GM12878 (cell line): ENCODE data around the gene VWA3B. TPM values are rescaled to one million over a fixed set of nuclear protein-coding genes. Genes with fewer than 3 reads are reported as not detected.

Source experiments
- ATAC-seq: fragments of 200-7000 bp; cut with Tn5 transposase; 3 replicates; pipeline ENCODE4 v1.9.1; 2020; ENCODE audit warnings: mild to moderate bottlenecking, moderate library complexity
- BruUV-seq: library from RNA; stranded (reverse); fragments of 400-500 nt; replicated peaks from 2 replicates; lab custom pipeline; 2021; lab: Mats Ljungman, UMichigan
- CTCF ChIA-PET: fragments of 300-600 bp; sonication (Branson Sonifier 250); formaldehyde crosslinking; extraction: SDS; loops from one replicate; lab custom pipeline; 2021; ENCODE audit warnings: inconsistent platforms; lab: Yijun Ruan, JAX
- POLR2A ChIA-PET: fragments of 350-600 bp; formaldehyde crosslinking; extraction: SDS; loops from one replicate; lab custom pipeline; 2021; ENCODE audit warnings: inconsistent platforms; lab: Charles Lee
- RAD21 ChIA-PET: fragments of 300-600 bp; sonication (Branson Sonifier 250); formaldehyde crosslinking; loops from one replicate; lab custom pipeline; 2023; ENCODE audit warnings: antibody characterized with exemption; ENCODE audit not compliant: unreplicated experiment; lab: Charles Lee
- SMC1A ChIA-PET: fragments of 300-600 bp; sonication (Branson Sonifier 250); formaldehyde crosslinking; loops from one replicate; lab custom pipeline; 2023; ENCODE audit not compliant: unreplicated experiment, uncharacterized antibody; lab: Charles Lee
- DNase-seq: peaks from one replicate; pipeline ENCODE4 v3.0.0-alpha.2; 2011; ENCODE audit warnings: low read depth, low spot score
- FAIRE-seq: peaks from 3 replicates; lab custom pipeline; 2011; peaks lifted over from hg19 to GRCh38; lab: Jason Lieb, UNC
- H2AFZ ChIP-seq: 2 replicates; pipeline ENCODE4 v1.6.0; 2011; ENCODE audit warnings: low read depth, low read length, control low read depth; ENCODE audit not compliant: control insufficient read depth
- H3K27ac ChIP-seq: 2 replicates; pipeline ENCODE4 v1.5.1; 2011; ENCODE audit warnings: control low read depth; ENCODE audit not compliant: control insufficient read depth, insufficient read depth
- H3K27me3 ChIP-seq, 2 experiments: replicated peaks in 1 of 2; 2 replicates each; pipeline versions ENCODE4 v1.6.0 to v1.6.1; 2011; ENCODE audit warnings: low read length in 1 of 2; ENCODE audit not compliant: control insufficient read depth in 2 of 2, insufficient read depth in 2 of 2
- H3K36me3 ChIP-seq, 2 experiments: 2 replicates each; pipeline ENCODE4 v1.5.1; 2011; ENCODE audit warnings: low read length in 1 of 2; ENCODE audit not compliant: control insufficient read depth in 2 of 2, insufficient read depth in 2 of 2
- H3K4me1 ChIP-seq: 2 replicates; pipeline ENCODE4 v1.6.1; 2011; ENCODE audit warnings: mild to moderate bottlenecking, low read length, moderate library complexity, mixed read lengths; ENCODE audit not compliant: control insufficient read depth, insufficient read depth
- H3K4me2 ChIP-seq: 2 replicates; pipeline ENCODE4 v1.6.0; 2011; ENCODE audit warnings: control low read depth; ENCODE audit not compliant: control insufficient read depth, insufficient read depth
- H3K4me3 ChIP-seq: fragments of 200-600 bp; sonication (generic); 2 replicates; pipeline ENCODE4 v1.5.1; 2016
- H3K79me2 ChIP-seq: 2 replicates; pipeline ENCODE4 v1.6.0; 2011; ENCODE audit warnings: low read length; ENCODE audit not compliant: control insufficient read depth, insufficient read depth
- H3K9ac ChIP-seq: 2 replicates; pipeline ENCODE4 v1.8.0; 2011; ENCODE audit warnings: low read length, control low read depth, mixed read lengths; ENCODE audit not compliant: control insufficient read depth, insufficient read depth
- H3K9me3 ChIP-seq: replicated peaks from 3 replicates; pipeline ENCODE4 v1.5.1; 2011; ENCODE audit warnings: mild to moderate bottlenecking, low read length; ENCODE audit not compliant: control insufficient read depth, insufficient read depth
- H4K20me1 ChIP-seq: 2 replicates; pipeline ENCODE4 v1.6.0; 2011; ENCODE audit not compliant: control insufficient read depth, insufficient read depth
- BRCA1 ChIP-seq: IDR thresholded peaks from 2 replicates; pipeline ENCODE4 v1.6.1; 2011; ENCODE audit warnings: low read depth, low read length, improper control_type of control experiment
- CREB1 ChIP-seq: IDR thresholded peaks from 2 replicates; pipeline ENCODE4 v1.6.1; 2012; ENCODE audit warnings: low read depth, mild to moderate bottlenecking, inconsistent platforms
- E2F4 ChIP-seq: IDR thresholded peaks from 2 replicates; pipeline ENCODE4 v1.6.1; 2012; ENCODE audit warnings: low read depth, low read length, improper control_type of control experiment
- EED ChIP-seq: sonication (generic); IDR thresholded peaks from 2 replicates; pipeline ENCODE4 v1.6.1; 2016; ENCODE audit warnings: antibody characterized with exemption, low read depth
- EZH2 ChIP-seq: IDR thresholded peaks from 2 replicates; pipeline ENCODE4 v1.6.1; 2012; ENCODE audit warnings: low read depth, mild to moderate bottlenecking, control low read depth, inconsistent platforms, low read length, borderline replicate concordance; ENCODE audit not compliant: control insufficient read depth
- IKZF2 ChIP-seq, 2 experiments: fragments of 450-650 bp; IDR thresholded peaks; 2 replicates each; pipeline ENCODE4 v1.6.1; 2017; ENCODE audit warnings: mild to moderate bottlenecking in 2 of 2, moderate library complexity in 2 of 2
- MEF2A ChIP-seq: IDR thresholded peaks from 2 replicates; pipeline ENCODE4 v1.6.1; 2011; ENCODE audit warnings: low read depth, mild to moderate bottlenecking, low read length, moderate library complexity; ENCODE audit not compliant: insufficient read depth
- NRF1 ChIP-seq: conservative IDR thresholded peaks from 2 replicates; pipeline ENCODE4 v1.6.1; 2011; ENCODE audit warnings: mild to moderate bottlenecking, low read depth, low read length, improper control_type of control experiment
- SMARCA5 ChIP-seq: fragments of 450-650 bp; IDR thresholded peaks from 2 replicates; pipeline ENCODE4 v1.6.1; 2017; ENCODE audit warnings: mild to moderate bottlenecking
- STAT3 ChIP-seq: IDR thresholded peaks from 2 replicates; pipeline ENCODE4 v1.6.1; 2011; ENCODE audit warnings: low read depth, low read length, improper control_type of control experiment
- ZBTB11 ChIP-seq: fragments of 450-650 bp; formaldehyde crosslinking; IDR thresholded peaks from 2 replicates; pipeline ENCODE4 v1.5.0; 2022; ENCODE audit warnings: mild to moderate bottlenecking, missing genetic modification characterization
- ZBTB33 ChIP-seq: fragments of 450-650 bp; IDR thresholded peaks from 2 replicates; pipeline ENCODE4 v1.6.1; 2017; ENCODE audit warnings: mild to moderate bottlenecking
- ZNF207 ChIP-seq: fragments of 450-650 bp; IDR thresholded peaks from 2 replicates; pipeline ENCODE4 v1.6.1; 2014; ENCODE audit warnings: antibody characterized with exemption, mild to moderate bottlenecking, borderline replicate concordance
- ZSCAN29 ChIP-seq: fragments of 450-650 bp; IDR thresholded peaks from 2 replicates; pipeline ENCODE4 v1.6.1; 2017; ENCODE audit warnings: mild to moderate bottlenecking, moderate library complexity
- WGBS: methylation state at CpG from one replicate; pipeline ENCODE4 v1.1.6; 2016; ENCODE audit warnings: low lambda C conversion rate; ENCODE audit not compliant: insufficient replicate concordance, insufficient coverage; ENCODE audit errors: missing lambda C conversion rate; 5-methylcytosine and 5-hydroxymethylcytosine counted together
- in situ Hi-C: fragments of 300-500 bp; cut with MboI; formaldehyde crosslinking; loops from 9 replicates; pipeline ENCODE4 v1.14.3; 2018; ENCODE audit warnings: mixed read lengths
- intact Hi-C: fragments of 100-400 bp; cut with micrococcal nuclease; formaldehyde crosslinking; loops from one replicate; pipeline ENCODE4 v1.14.2; 2022; ENCODE audit not compliant: unreplicated experiment
- polyA plus RNA-seq, 11 experiments: library from polyadenylated mRNA; depleted of rRNA in 4 of 11; unstranded in 6 of 11; stranded (reverse) in 5 of 11; fragments of >200 nt; fragmentation: Nextera tagmentation in 4 of 11; fragmentation: Illumina TruSeq in 1 of 11; extraction: Ambion mirVana in 4 of 11; extraction: Trizol in 1 of 11; gene quantifications; 1 replicate in 1 of 11; 2 replicates in 10 of 11; pipeline versions ENCODE4 v1.2.1 to v1.2.3, GENCODE V29; 2011 to 2016; ENCODE audit warnings: inconsistent platforms in 2 of 11, missing spikeins in 2 of 11, low read depth in 1 of 11
- total RNA-seq, 4 experiments: library from RNA; depleted of rRNA in 3 of 4; stranded (reverse); fragments of >200 nt in 3 of 4; fragmentation: Illumina TruSeq in 1 of 4; extraction: Trizol in 1 of 4; gene quantifications; 2 replicates each; pipeline versions ENCODE4 v1.2.1 to v1.2.3, GENCODE V29; 2013 to 2021

VWA3B gene
- total and polyA plus RNA-seq, 10 of the 15 experiments (the other 5 are each of a cell fraction or from before 2014, with no cell fraction given): 0.04 to 0.86 (median 0.19) TPM; not detected in 4

- Histone ChIP-seq H3K4me2 (no peak overlapping the region), H3K36me3 (no peaks in the 10 kb centered on the region), H4K20me1 (no peaks in the 10 kb centered on the region), H3K27ac (no peak overlapping the region)
- ChIA-PET POLR2A (no interaction called here), CTCF (no interaction called here)
- intact Hi-C loops: no loop called here
- ATAC-seq: no peak
- TF ChIP-seq NRF1 (no peak), ZBTB33 (no peak), MEF2A (no peak), E2F4 (no peak), BRCA1 (no peak), ZSCAN29 (no peak), CREB1 (no peak), ZNF207 (no peak), ZBTB11 (no peak), EZH2 (no peak), EED (no peak), STAT3 (no peak), IKZF2 (IDR thresholded peaks at IDR 0.05) (no peak), SMARCA5 (no peak)
- TF ChIP-seq, all 136 proteins: peak for 0
- no peak overlapping the region for H3K9ac ChIP-seq
- DNase-seq (no peak), FAIRE-seq (no peak)
- SMC1A ChIA-PET: no interaction called here
- no peak overlapping the region for H2AFZ ChIP-seq
- WGBS: 33% methylated on average over 5 of the region's 5 CpGs
- no TSS peak for BruUV-seq
- no peaks in the 10 kb centered on the region for H3K4me1 ChIP-seq
- peaks cover 1% of the 10 kb centered on the region; the same call in 1 of the 3 replicates for H3K9me3 ChIP-seq
- H3K4me3 ChIP-seq: no peak overlapping the region
- RAD21 ChIA-PET: no interaction called here
- no peaks in the 10 kb centered on the region for H3K27me3 ChIP-seq
- no peaks in the 10 kb centered on the region for H3K79me2 ChIP-seq
- in situ Hi-C loops: loop anchor here (10.0 kb wide), 1 partner anchor 98 kb away; no protein-coding TSS in a partner anchor
These were observed 206.1 kb downstream of the VWA3B start for GRCh38 chr2:98293030-98293429.
